Measurements from ENCODE around the gene PIGN. TPM values are rescaled to one million over a fixed set of nuclear protein-coding genes. Genes with fewer than 3 reads are reported as not detected.

The PIGN gene
- total and polyA plus RNA-seq, 2 of the 8 experiments (the other 6 are each of a cell fraction or from before 2014, with no cell fraction given) = 20.9 to 26.3 TPM

GRCh38 chr18:62089174-62089573 is 97.7 kb downstream of the PIGN start:
- no peak overlapping the region for H4K5ac ChIP-seq (ENCODE audit: insufficient read length, low read depth, low read length)
- H3K56ac ChIP-seq (replicated peaks; ENCODE audit: insufficient read length, low read depth, low read length) = no peak overlapping the region
- no peak overlapping the region for H2BK120ac ChIP-seq (replicated peaks; ENCODE audit: low read depth, low read length)
- no peak overlapping the region for H3K23ac ChIP-seq (ENCODE audit: insufficient read length)
- ChIA-PET CTCF (ENCODE audit: partially characterized antibody) (no interaction called here), POLR2A (ENCODE audit: partially characterized antibody) (no interaction called here)
- H3K79me2 ChIP-seq (ENCODE audit: control insufficient read depth in 1 of 2, insufficient read depth in 2 of 2, low read length in 2 of 2) = no peaks in the 10 kb centered on the region
- no peak overlapping the region for H3K4me3 ChIP-seq (ENCODE audit: extremely low read depth in 1 of 4, insufficient read depth in 2 of 4, low read depth in 3 of 4, low read length in 4 of 4)
- no peaks in the 10 kb centered on the region for H3K4me1 ChIP-seq (replicated peaks in 1 of 4; ENCODE audit: control insufficient read depth in 3 of 4, insufficient read depth in 4 of 4, low read length in 3 of 4)
- no peaks in the 10 kb centered on the region for H3K79me1 ChIP-seq (ENCODE audit: low read depth, low read length)
- no peak for DNase-seq (ENCODE audit: low read depth in 1 of 2, low spot score in 2 of 2)
- H3K9ac ChIP-seq (replicated peaks in 1 of 4; ENCODE audit: extremely low read depth in 1 of 4, low read depth in 3 of 4, low read length in 3 of 4) = no peak overlapping the region
- no peak overlapping the region for H2AK5ac ChIP-seq (ENCODE audit: low read depth, low read length)
- H3K36me3 ChIP-seq (ENCODE audit: control insufficient read depth in 2 of 4, insufficient read depth in 4 of 4, low read length in 3 of 4) = no peaks in the 10 kb centered on the region
- no peak overlapping the region for H4K91ac ChIP-seq (replicated peaks; ENCODE audit: insufficient read length, low read length)
- H2BK12ac ChIP-seq (ENCODE audit: low read depth, low read length) = no peak overlapping the region
- no peak overlapping the region for H3K4ac ChIP-seq (replicated peaks; ENCODE audit: insufficient read length, low read depth, low read length)
- H2AFZ ChIP-seq (ENCODE audit: low read length) = no peak overlapping the region
- H3K4me2 ChIP-seq (ENCODE audit: insufficient read depth in 1 of 2, low read depth in 2 of 2, low read length in 2 of 2) = no peak overlapping the region
- no peak overlapping the region for H3K14ac ChIP-seq (ENCODE audit: insufficient read length)
- no peak overlapping the region for H3K18ac ChIP-seq (ENCODE audit: extremely low read depth, low read length)
- no peak overlapping the region for H3K27ac ChIP-seq (ENCODE audit: low read depth, low read length)
- H2BK20ac ChIP-seq (ENCODE audit: low read length) = no peak overlapping the region
- no peaks in the 10 kb centered on the region for H3K9me3 ChIP-seq (ENCODE audit: insufficient read depth in 2 of 2, low read depth in 1 of 2, low read length in 1 of 2)
- H2BK15ac ChIP-seq (ENCODE audit: low read length) = no peak overlapping the region
- no peaks in the 10 kb centered on the region for H3K23me2 ChIP-seq (ENCODE audit: low read depth, low read length)
- no peaks in the 10 kb centered on the region for H4K20me1 ChIP-seq (replicated peaks in 1 of 2; ENCODE audit: control insufficient read depth in 1 of 2, insufficient read depth in 2 of 2, low read length in 2 of 2)
- H4K8ac ChIP-seq (ENCODE audit: extremely low read depth, insufficient read depth, low read length) = no peak overlapping the region
- H2BK5ac ChIP-seq (ENCODE audit: low read depth, low read length) = no peak overlapping the region
- no peaks in the 10 kb centered on the region for H3K27me3 ChIP-seq (replicated peaks in 1 of 4; ENCODE audit: control insufficient read depth in 3 of 4, extremely low read depth in 1 of 4, insufficient read depth in 3 of 4, low read length in 3 of 4)
- no peak for FAIRE-seq
- TF ChIP-seq SP1 (IDR thresholded peaks at IDR 0.05; ENCODE audit: low read depth, low read length) (no peak), CTBP2 (IDR thresholded peaks at IDR 0.05; ENCODE audit: borderline replicate concordance, insufficient read depth, insufficient read length, low read length) (no peak), RAD21 (IDR thresholded peaks at IDR 0.05 in 1 of 2, conservative IDR thresholded peaks at IDR 0.05 in 1 of 2; ENCODE audit: low read depth in 2 of 2, low read length in 2 of 2) (no peak), MAX (IDR thresholded peaks at IDR 0.05) (no peak), TAF7 (optimal IDR thresholded peaks at IDR 0.05; ENCODE audit: borderline replicate concordance, low read depth, low read length) (no peak), ASH2L (IDR thresholded peaks at IDR 0.05; ENCODE audit: low read length) (no peak), SAP30 (IDR thresholded peaks at IDR 0.05; ENCODE audit: insufficient read depth, insufficient replicate concordance, low read length) (no peak), SIX5 (IDR thresholded peaks at IDR 0.05; ENCODE audit: low read depth, low read length) (no peak), KDM4A (IDR thresholded peaks at IDR 0.05; ENCODE audit: low read depth, low read length, severe bottlenecking) (no peak), TBP (IDR thresholded peaks at IDR 0.05; ENCODE audit: low read depth, low read length) (no peak), BCL11A (IDR thresholded peaks at IDR 0.05; ENCODE audit: low read depth in 2 of 2, low read length in 2 of 2) (no peak), SIRT6 (IDR thresholded peaks at IDR 0.05; ENCODE audit: low read length) (no peak), EGR1 (IDR thresholded peaks at IDR 0.05; ENCODE audit: borderline replicate concordance, low read depth, low read length) (no peak), PHF8 (conservative IDR thresholded peaks at IDR 0.05; ENCODE audit: low read depth, low read length) (no peak), EP300 (IDR thresholded peaks at IDR 0.05; ENCODE audit: borderline replicate concordance in 1 of 2, low read depth in 2 of 2, low read length in 2 of 2) (no peak), CHD2 (IDR thresholded peaks at IDR 0.05; ENCODE audit: low read length) (no peak)

Data from H1 (cell line).